HepG2 (cell line): Measurements from ENCODE around the gene NMRAL1. TPM values are rescaled to one million over a fixed set of nuclear protein-coding genes. Genes with fewer than 3 reads are reported as not detected.

Experiments
- BRD4 ChIP-seq: sonication (generic); formaldehyde crosslinking; IDR thresholded peaks from 2 replicates; pipeline ENCODE4 v1.4.0; 2020; ENCODE audit warnings: missing genetic modification reagents
- CAMTA2 ChIP-seq: sonication (generic); formaldehyde crosslinking; IDR thresholded peaks from 2 replicates; pipeline ENCODE4 v1.4.0; 2020; ENCODE audit warnings: mild to moderate bottlenecking, missing genetic modification reagents, borderline replicate concordance
- DNMT3B ChIP-seq: conservative IDR thresholded peaks from 2 replicates; pipeline ENCODE4 v1.6.1; 2016; ENCODE audit warnings: missing biosample characterization, control low read depth
- KDM5A ChIP-seq: fragments of 200-600 bp; sonication (generic); IDR thresholded peaks from 2 replicates; pipeline ENCODE4 v1.7.0; 2018; ENCODE audit warnings: antibody characterized with exemption, mild to moderate bottlenecking, low read length, borderline replicate concordance
- MIER3 ChIP-seq: IDR thresholded peaks from 2 replicates; pipeline ENCODE4 v1.6.1; 2016; ENCODE audit warnings: missing compliant biosample characterization, borderline replicate concordance
- MYC ChIP-seq: sonication (generic); formaldehyde crosslinking; IDR thresholded peaks from 2 replicates; pipeline ENCODE4 v1.9.0; 2021; ENCODE audit warnings: missing genetic modification reagents, borderline replicate concordance
- NBN ChIP-seq: fragments of 450-650 bp; conservative IDR thresholded peaks from 2 replicates; pipeline ENCODE4 v1.6.1; 2017
- NKX3-1 ChIP-seq: sonication (generic); formaldehyde crosslinking; IDR thresholded peaks from 2 replicates; pipeline ENCODE4 v1.5.0; 2020; ENCODE audit warnings: missing genetic modification reagents
- NR1H2 ChIP-seq: sonication (generic); formaldehyde crosslinking; IDR thresholded peaks from 2 replicates; pipeline ENCODE4 v1.8.1; 2022; ENCODE audit warnings: low read depth, missing genetic modification reagents, borderline replicate concordance
- PAF1 ChIP-seq: IDR thresholded peaks from 2 replicates; pipeline ENCODE4 v1.6.1; 2016; ENCODE audit warnings: missing genetic modification reagents, missing compliant biosample characterization
- PCBP2 ChIP-seq: fragments of 200-400 bp; formaldehyde crosslinking; optimal IDR thresholded peaks from 2 replicates; pipeline ENCODE3; 2018; ENCODE audit warnings: low read length, low read depth; ENCODE audit not compliant: poor library complexity, severe bottlenecking
- POLR2G ChIP-seq: fragments of 200-400 bp; formaldehyde crosslinking; IDR thresholded peaks from 2 replicates; pipeline ENCODE4 v1.6.1; 2018; ENCODE audit warnings: mild to moderate bottlenecking, low read depth, low read length, moderate library complexity
- SATB2 ChIP-seq: sonication (generic); formaldehyde crosslinking; IDR thresholded peaks from 2 replicates; pipeline ENCODE4 v1.5.0; 2020; ENCODE audit warnings: missing genetic modification reagents
- SRY ChIP-seq: sonication (generic); formaldehyde crosslinking; IDR thresholded peaks from 2 replicates; pipeline ENCODE4 v1.8.0; 2022; ENCODE audit warnings: mild to moderate bottlenecking, missing genetic modification reagents
- TOE1 ChIP-seq: sonication (generic); formaldehyde crosslinking; IDR thresholded peaks from 2 replicates; pipeline ENCODE4 v1.4.0; 2020; ENCODE audit warnings: mild to moderate bottlenecking, missing genetic modification reagents
- ZBTB42 ChIP-seq: sonication (generic); formaldehyde crosslinking; IDR thresholded peaks from 2 replicates; pipeline ENCODE4 v1.5.0; 2020; ENCODE audit warnings: mild to moderate bottlenecking, missing genetic modification reagents
- ZBTB7A ChIP-seq: sonication (generic); formaldehyde crosslinking; IDR thresholded peaks from 2 replicates; pipeline ENCODE4 v1.8.0; 2022; ENCODE audit warnings: mild to moderate bottlenecking, missing genetic modification reagents
- ZNF264 ChIP-seq: sonication (generic); formaldehyde crosslinking; IDR thresholded peaks from 2 replicates; pipeline ENCODE4 v1.4.0; 2020; ENCODE audit warnings: missing genetic modification reagents
- ZNF484 ChIP-seq: sonication (generic); formaldehyde crosslinking; IDR thresholded peaks from 2 replicates; pipeline ENCODE4 v1.5.1; 2020; ENCODE audit warnings: mild to moderate bottlenecking, low read depth, missing genetic modification reagents, borderline replicate concordance
- ZNF577 ChIP-seq: sonication (generic); formaldehyde crosslinking; IDR thresholded peaks from 2 replicates; pipeline ENCODE4 v1.4.0; 2020; ENCODE audit warnings: mild to moderate bottlenecking, low read depth, missing genetic modification reagents, borderline replicate concordance
- ZNF674 ChIP-seq: sonication (generic); formaldehyde crosslinking; IDR thresholded peaks from 2 replicates; pipeline ENCODE4 v1.5.0; 2020; ENCODE audit warnings: low read depth, mild to moderate bottlenecking, missing genetic modification reagents
- ZNF773 ChIP-seq: sonication (generic); formaldehyde crosslinking; IDR thresholded peaks from 2 replicates; pipeline ENCODE4 v1.4.0; 2020; ENCODE audit warnings: missing genetic modification reagents, borderline replicate concordance
- ZSCAN12 ChIP-seq: sonication (generic); formaldehyde crosslinking; IDR thresholded peaks from 2 replicates; pipeline ENCODE4 v1.9.0; 2021; ENCODE audit warnings: mild to moderate bottlenecking, missing genetic modification reagents
- polyA plus RNA-seq, 8 experiments: library from polyadenylated mRNA; depleted of rRNA in 3 of 8; stranded (reverse) in 7 of 8; unstranded in 1 of 8; fragments of >200 nt; fragmentation: Illumina TruSeq in 4 of 8; extraction: Trizol in 4 of 8; gene quantifications; 2 replicates each; pipeline versions ENCODE4 v1.2.1 to v1.2.3, GENCODE V29; 2011 to 2016; ENCODE audit warnings: low read depth in 4 of 8, missing spikeins in 1 of 8, mixed read lengths in 1 of 8; ENCODE audit not compliant: insufficient read depth in 1 of 8
- total RNA-seq, 5 experiments: library from RNA; depleted of rRNA; stranded (reverse); fragments of >200 nt; fragmentation: Illumina TruSeq; extraction: Trizol; gene quantifications; 2 replicates each; pipeline ENCODE4 v1.2.3, GENCODE V29; 2016; ENCODE audit warnings: low read depth in 1 of 5
- TF ChIP-seq, protein P1 (sequence below): sonication (generic); formaldehyde crosslinking; conservative IDR thresholded peaks from 2 replicates; pipeline ENCODE4 v1.8.1; 2023; ENCODE audit warnings: missing genetic modification reagents
- TF ChIP-seq, protein P2 (sequence below): sonication (generic); formaldehyde crosslinking; IDR thresholded peaks from 2 replicates; pipeline ENCODE4 v1.4.0; 2020; ENCODE audit warnings: missing genetic modification reagents, borderline replicate concordance
- TF ChIP-seq, protein P3 (sequence below): sonication (generic); formaldehyde crosslinking; conservative IDR thresholded peaks from 2 replicates; pipeline ENCODE4 v1.4.0; 2020; ENCODE audit warnings: missing genetic modification reagents

NMRAL1 gene
- total and polyA plus RNA-seq, 2 of the 13 experiments (the other 11 are each of a cell fraction or from before 2014, with no cell fraction given), result 30.8 to 33.1 TPM

DNA sequence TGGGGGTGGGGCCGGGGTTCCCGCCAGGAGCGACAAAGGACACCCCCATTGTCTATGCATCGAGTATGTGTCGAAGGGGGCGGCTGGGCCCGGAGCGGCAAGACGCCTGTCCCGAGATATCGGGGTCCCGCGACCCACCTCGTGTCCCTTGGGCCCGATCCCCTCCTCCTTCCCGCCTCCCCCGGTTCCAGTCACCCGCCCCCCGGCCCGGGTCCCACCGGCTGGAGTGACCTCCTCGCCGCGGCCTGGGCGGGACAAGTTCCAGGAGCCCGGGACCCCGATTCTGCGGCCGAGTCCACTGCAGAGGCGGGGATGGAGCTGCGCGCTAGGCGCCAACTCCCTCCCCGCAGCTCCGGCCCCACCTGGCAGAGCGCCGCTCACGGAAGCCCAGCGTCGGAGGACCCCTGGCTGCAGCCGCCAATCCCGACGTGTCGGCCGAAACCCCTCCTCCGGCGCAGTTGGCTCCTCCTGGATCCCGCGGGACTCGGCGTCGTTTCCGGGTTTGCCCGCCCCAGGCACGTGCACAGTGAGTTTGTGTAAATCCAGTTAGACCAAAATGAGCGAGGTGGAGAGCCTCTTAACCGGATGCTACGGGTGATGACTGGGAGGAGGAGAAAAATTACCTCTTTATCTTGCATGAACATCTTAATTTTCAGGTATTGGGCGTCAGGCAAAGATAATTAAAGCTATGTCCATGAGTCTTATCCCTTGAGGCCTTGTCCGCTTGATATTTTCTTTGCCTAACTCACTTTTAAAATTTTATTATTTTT lies at the start of gene NMRAL1 (continued):
- TF ChIP-seq MYC (CRISPR knock-in tag), result peak; percentile 85; the same call in 1 of the 2 replicates
- TF ChIP-seq PCBP2, result no peak
- no peak for TF ChIP-seq ZSCAN12
- TF ChIP-seq POLR2G, result peak; percentile 79
- no peak for TF ChIP-seq SATB2 (CRISPR knock-in tag)
- TF ChIP-seq NR1H2 (CRISPR knock-in tag), result no peak
- TF ChIP-seq, protein P1, sequence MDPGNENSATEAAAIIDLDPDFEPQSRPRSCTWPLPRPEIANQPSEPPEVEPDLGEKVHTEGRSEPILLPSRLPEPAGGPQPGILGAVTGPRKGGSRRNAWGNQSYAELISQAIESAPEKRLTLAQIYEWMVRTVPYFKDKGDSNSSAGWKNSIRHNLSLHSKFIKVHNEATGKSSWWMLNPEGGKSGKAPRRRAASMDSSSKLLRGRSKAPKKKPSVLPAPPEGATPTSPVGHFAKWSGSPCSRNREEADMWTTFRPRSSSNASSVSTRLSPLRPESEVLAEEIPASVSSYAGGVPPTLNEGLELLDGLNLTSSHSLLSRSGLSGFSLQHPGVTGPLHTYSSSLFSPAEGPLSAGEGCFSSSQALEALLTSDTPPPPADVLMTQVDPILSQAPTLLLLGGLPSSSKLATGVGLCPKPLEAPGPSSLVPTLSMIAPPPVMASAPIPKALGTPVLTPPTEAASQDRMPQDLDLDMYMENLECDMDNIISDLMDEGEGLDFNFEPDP (CRISPR knock-in tag), result no peak
- no peak for TF ChIP-seq CAMTA2 (CRISPR knock-in tag)
- TF ChIP-seq ZBTB42 (CRISPR knock-in tag), result no peak
- TF ChIP-seq ZNF484 (CRISPR knock-in tag), result no peak
- TF ChIP-seq ZNF577 (CRISPR knock-in tag), result no peak
- no peak; the same call in 1 of the 2 replicates for TF ChIP-seq KDM5A
- TF ChIP-seq, protein P2, sequence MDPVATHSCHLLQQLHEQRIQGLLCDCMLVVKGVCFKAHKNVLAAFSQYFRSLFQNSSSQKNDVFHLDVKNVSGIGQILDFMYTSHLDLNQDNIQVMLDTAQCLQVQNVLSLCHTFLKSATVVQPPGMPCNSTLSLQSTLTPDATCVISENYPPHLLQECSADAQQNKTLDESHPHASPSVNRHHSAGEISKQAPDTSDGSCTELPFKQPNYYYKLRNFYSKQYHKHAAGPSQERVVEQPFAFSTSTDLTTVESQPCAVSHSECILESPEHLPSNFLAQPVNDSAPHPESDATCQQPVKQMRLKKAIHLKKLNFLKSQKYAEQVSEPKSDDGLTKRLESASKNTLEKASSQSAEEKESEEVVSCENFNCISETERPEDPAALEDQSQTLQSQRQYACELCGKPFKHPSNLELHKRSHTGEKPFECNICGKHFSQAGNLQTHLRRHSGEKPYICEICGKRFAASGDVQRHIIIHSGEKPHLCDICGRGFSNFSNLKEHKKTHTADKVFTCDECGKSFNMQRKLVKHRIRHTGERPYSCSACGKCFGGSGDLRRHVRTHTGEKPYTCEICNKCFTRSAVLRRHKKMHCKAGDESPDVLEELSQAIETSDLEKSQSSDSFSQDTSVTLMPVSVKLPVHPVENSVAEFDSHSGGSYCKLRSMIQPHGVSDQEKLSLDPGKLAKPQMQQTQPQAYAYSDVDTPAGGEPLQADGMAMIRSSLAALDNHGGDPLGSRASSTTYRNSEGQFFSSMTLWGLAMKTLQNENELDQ (CRISPR knock-in tag), result no peak
- no peak for TF ChIP-seq NKX3-1 (CRISPR knock-in tag)
- no peak for TF ChIP-seq DNMT3B
- no peak for TF ChIP-seq NBN
- TF ChIP-seq PAF1 (CRISPR knock-in tag), result no peak
- no peak for TF ChIP-seq ZNF773
- no peak; the same call in 1 of the 2 replicates for TF ChIP-seq MIER3 (CRISPR knock-in tag)
- TF ChIP-seq, protein P3, sequence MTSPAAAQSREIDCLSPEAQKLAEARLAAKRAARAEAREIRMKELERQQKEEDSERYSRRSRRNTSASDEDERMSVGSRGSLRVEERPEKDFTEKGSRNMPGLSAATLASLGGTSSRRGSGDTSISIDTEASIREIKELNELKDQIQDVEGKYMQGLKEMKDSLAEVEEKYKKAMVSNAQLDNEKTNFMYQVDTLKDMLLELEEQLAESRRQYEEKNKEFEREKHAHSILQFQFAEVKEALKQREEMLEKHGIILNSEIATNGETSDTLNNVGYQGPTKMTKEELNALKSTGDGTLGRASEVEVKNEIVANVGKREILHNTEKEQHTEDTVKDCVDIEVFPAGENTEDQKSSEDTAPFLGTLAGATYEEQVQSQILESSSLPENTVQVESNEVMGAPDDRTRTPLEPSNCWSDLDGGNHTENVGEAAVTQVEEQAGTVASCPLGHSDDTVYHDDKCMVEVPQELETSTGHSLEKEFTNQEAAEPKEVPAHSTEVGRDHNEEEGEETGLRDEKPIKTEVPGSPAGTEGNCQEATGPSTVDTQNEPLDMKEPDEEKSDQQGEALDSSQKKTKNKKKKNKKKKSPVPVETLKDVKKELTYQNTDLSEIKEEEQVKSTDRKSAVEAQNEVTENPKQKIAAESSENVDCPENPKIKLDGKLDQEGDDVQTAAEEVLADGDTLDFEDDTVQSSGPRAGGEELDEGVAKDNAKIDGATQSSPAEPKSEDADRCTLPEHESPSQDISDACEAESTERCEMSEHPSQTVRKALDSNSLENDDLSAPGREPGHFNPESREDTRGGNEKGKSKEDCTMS (CRISPR knock-in tag), result no peak
- no peak for TF ChIP-seq TOE1 (CRISPR knock-in tag)
- no peak for TF ChIP-seq ZNF674 (CRISPR knock-in tag)
- no peak for TF ChIP-seq SRY
- TF ChIP-seq ZNF264 (CRISPR knock-in tag), result no peak
- TF ChIP-seq ZBTB7A (CRISPR knock-in tag), result no peak
- TF ChIP-seq BRD4 (CRISPR knock-in tag), result no peak
